IPS-18c (cell line): ENCODE results near the gene LEO1.

Experiments
- H3K4me3 ChIP-seq: 2 replicates; pipeline ENCODE4 v1.7.0; 2013; ENCODE audit warnings: low read depth, mild to moderate bottlenecking, low read length, moderate library complexity; ENCODE audit not compliant: insufficient read depth
- H3K9me3 ChIP-seq: one replicate; pipeline ENCODE4 v1.6.1; 2013; ENCODE audit warnings: mild to moderate bottlenecking, low read length, moderate library complexity; ENCODE audit not compliant: control insufficient read depth, insufficient read depth

Gene LEO1

GRCh38 chr15:51971375-51972133, at the start of gene LEO1:
Gene LEO1, minus strand, starts transcription at chr15:51971778. Its CDS starts 33 bp downstream, at chr15:51971745.
- Histone ChIP-seq H3K9me3 (no peaks in the 10 kb centered on the region), H3K4me3 (peak within 1 kb of the TSS; percentile 100)

GRCh38 chr15:52021128-52021671, 49.6 kb upstream of the LEO1 start:
- Histone ChIP-seq H3K9me3 (no peaks in the 10 kb centered on the region), H3K4me3 (peak overlapping the region; percentile 25; the same call in 1 of the 2 replicates)

- no peaks in the 10 kb centered on the region for H3K9me3 ChIP-seq
Measured at GRCh38 chr15:52020221-52021085, 48.9 kb upstream of the LEO1 start.

GRCh38 chr15:52019394-52020220, 48.0 kb upstream of the LEO1 start:
- peak overlapping the region; percentile 70 for H3K4me3 ChIP-seq
- no peaks in the 10 kb centered on the region for H3K9me3 ChIP-seq

More at GRCh38 chr15:52020221-52021085, 48.9 kb upstream of the LEO1 start:
- H3K4me3 ChIP-seq, result peak overlapping the region; percentile 70

- H3K9me3 ChIP-seq, result no peaks in the 10 kb centered on the region
- peak within 1 kb of the TSS; percentile 70 for H3K4me3 ChIP-seq
Measured at GRCh38 chr15:52018693-52019393, 47.3 kb upstream of the LEO1 start, which contains the start of gene MAPK6. Gene MAPK6, plus strand, starts transcription at chr15:52019219. Its CDS starts 27,242 bp downstream, at chr15:52046461.

- H3K4me3 ChIP-seq, result peak overlapping the region; percentile 53; the same call in 1 of the 2 replicates
- no peaks in the 10 kb centered on the region for H3K9me3 ChIP-seq
Measured at GRCh38 chr15:52018244-52018643, 46.7 kb upstream of the LEO1 start.

- no peak overlapping the region for H3K4me3 ChIP-seq
- H3K9me3 ChIP-seq, result no peaks in the 10 kb centered on the region
Measured at GRCh38 chr15:52016316-52016715, 44.7 kb upstream of the LEO1 start.

- no peaks in the 10 kb centered on the region for H3K9me3 ChIP-seq
Measured at GRCh38 chr15:52014616-52015015, 43.0 kb upstream of the LEO1 start.

GRCh38 chr15:52013151-52013791, 41.7 kb upstream of the LEO1 start:
- Histone ChIP-seq H3K4me3 (no peak overlapping the region), H3K9me3 (no peaks in the 10 kb centered on the region)

More at GRCh38 chr15:52014616-52015015, 43.0 kb upstream of the LEO1 start:
- H3K4me3 ChIP-seq, result no peak overlapping the region

GRCh38 chr15:52012210-52012609, 40.6 kb upstream of the LEO1 start:
- no peaks in the 10 kb centered on the region for H3K9me3 ChIP-seq
- no peak overlapping the region for H3K4me3 ChIP-seq

GRCh38 chr15:52011711-52012144, 40.1 kb upstream of the LEO1 start:
- Histone ChIP-seq H3K4me3 (no peak overlapping the region), H3K9me3 (no peaks in the 10 kb centered on the region)

GRCh38 chr15:52010633-52011595, 39.3 kb upstream of the LEO1 start:
- Histone ChIP-seq H3K4me3 (no peak overlapping the region), H3K9me3 (no peaks in the 10 kb centered on the region)

GRCh38 chr15:52008698-52009434, 37.3 kb upstream of the LEO1 start:
- H3K9me3 ChIP-seq, result no peaks in the 10 kb centered on the region
- H3K4me3 ChIP-seq, result no peak overlapping the region

- no peaks in the 10 kb centered on the region for H3K9me3 ChIP-seq
- H3K4me3 ChIP-seq, result no peak overlapping the region
Measured at GRCh38 chr15:52008359-52008697, 36.8 kb upstream of the LEO1 start.
